SU-DHL-6 (cell line): Measurements from ENCODE around the gene DUSP2.

Experiments
- H2AFZ ChIP-seq: fragments of 200-600 bp; sonication (generic); 2 replicates; pipeline ENCODE4 v1.6.1; 2014; ENCODE audit warnings: low read depth, mild to moderate bottlenecking, moderate library complexity, mixed read lengths, antibody characterized with exemption, low read length; ENCODE audit not compliant: severe bottlenecking
- H3F3A ChIP-seq: fragments of 200-600 bp; shearing (Covaris generic); 2 replicates; pipeline ENCODE4 v1.6.0; 2016; ENCODE audit warnings: antibody characterized with exemption, mild to moderate bottlenecking; ENCODE audit not compliant: insufficient read depth
- H3K27ac ChIP-seq: fragments of 200-600 bp; sonication (generic); 2 replicates; pipeline ENCODE4 v1.5.1; 2016; ENCODE audit warnings: low read depth, mild to moderate bottlenecking, low read length, moderate library complexity, mixed read lengths
- H3K27me3 ChIP-seq: fragments of 200-600 bp; sonication (generic), shearing (Covaris generic); 2 replicates; pipeline ENCODE4 v1.6.0; 2014; ENCODE audit warnings: mild to moderate bottlenecking, low read length
- H3K36me3 ChIP-seq: fragments of 200-600 bp; sonication (generic); 2 replicates; pipeline ENCODE4 v1.6.1; 2014; ENCODE audit warnings: mild to moderate bottlenecking, low read length, mixed read lengths
- H3K4me2 ChIP-seq: fragments of 300-600, 200-600 bp; shearing (Covaris generic), sonication (generic); 2 replicates; pipeline ENCODE4 v1.6.0; 2014; ENCODE audit warnings: low read length, low read depth, mild to moderate bottlenecking; ENCODE audit not compliant: poor library complexity, severe bottlenecking
- H3K4me3 ChIP-seq: fragments of 200-600 bp; sonication (generic); 2 replicates; pipeline ENCODE4 v1.5.1; 2014; ENCODE audit warnings: antibody characterized with exemption, low read length, mild to moderate bottlenecking, mixed read lengths; ENCODE audit not compliant: insufficient read depth, poor library complexity, severe bottlenecking
- H3K79me2 ChIP-seq: fragments of 200-600 bp; sonication (generic); 2 replicates; pipeline ENCODE4 v1.6.1; 2014; ENCODE audit warnings: mild to moderate bottlenecking, low read length, moderate library complexity; ENCODE audit not compliant: insufficient read depth
- H3K9ac ChIP-seq: fragments of 200-600 bp; sonication (generic); 2 replicates; pipeline ENCODE4 v1.7.0; 2014; ENCODE audit warnings: mild to moderate bottlenecking, low read length
- H3K9me2 ChIP-seq: fragments of 200-600 bp; sonication (generic); replicated peaks from 2 replicates; pipeline ENCODE4 v1.6.1; 2014; ENCODE audit warnings: low read length; ENCODE audit not compliant: insufficient read depth
- H3K9me3 ChIP-seq: fragments of 200-600 bp; sonication (generic); 2 replicates; pipeline ENCODE4 v1.6.1; 2014; ENCODE audit warnings: low read length, mixed read lengths; ENCODE audit not compliant: insufficient read depth
- H4K20me1 ChIP-seq: fragments of 200-600 bp; sonication (generic); 2 replicates; pipeline ENCODE4 v1.6.1; 2014; ENCODE audit warnings: low read depth, mild to moderate bottlenecking, antibody characterized with exemption, low read length, moderate library complexity, mixed read lengths
- CTCF ChIP-seq: fragments of 200-600 bp; sonication (generic); IDR thresholded peaks from one replicate; pipeline ENCODE4 v1.5.1; 2017; ENCODE audit warnings: antibody characterized with exemption, mild to moderate bottlenecking, low read length, moderate library complexity; ENCODE audit not compliant: insufficient read depth, poor library complexity, severe bottlenecking
- EZH2phosphoT487 ChIP-seq: fragments of 200-600 bp; sonication (generic), shearing (Covaris generic); conservative IDR thresholded peaks from 2 replicates; pipeline ENCODE4 v1.6.1; 2018; ENCODE audit warnings: mild to moderate bottlenecking, antibody characterized with exemption, low read length, moderate library complexity, mixed read lengths

The DUSP2 gene

GRCh38 chr2:96124406-96125265, 20.6 kb downstream of the DUSP2 start:
- H3K9me2 ChIP-seq: no peaks in the 10 kb centered on the region
- H3K27me3 ChIP-seq: no peaks in the 10 kb centered on the region
- H3K9me3 ChIP-seq: no peaks in the 10 kb centered on the region
- no peak overlapping the region for H3K9ac ChIP-seq
- H3F3A ChIP-seq: no peaks in the 10 kb centered on the region
- H2AFZ ChIP-seq: no peak overlapping the region
- H3K79me2 ChIP-seq: no peaks in the 10 kb centered on the region
- H3K36me3 ChIP-seq: no peaks in the 10 kb centered on the region
- H3K4me3 ChIP-seq: no peak overlapping the region
- H3K27ac ChIP-seq: no peak overlapping the region
- H3K4me2 ChIP-seq: no peak overlapping the region
- TF ChIP-seq CTCF (no peak), EZH2phosphoT487 (no peak)
- no peaks in the 10 kb centered on the region for H4K20me1 ChIP-seq

GRCh38 chr2:96123936-96124335, 21.3 kb downstream of the DUSP2 start:
- H2AFZ ChIP-seq: no peak overlapping the region
- no peaks in the 10 kb centered on the region for H4K20me1 ChIP-seq
- no peaks in the 10 kb centered on the region for H3K27me3 ChIP-seq
- H3K4me3 ChIP-seq: no peak overlapping the region
- no peak overlapping the region for H3K4me2 ChIP-seq
- no peaks in the 10 kb centered on the region for H3K9me2 ChIP-seq
- no peaks in the 10 kb centered on the region for H3F3A ChIP-seq
- H3K36me3 ChIP-seq: no peaks in the 10 kb centered on the region
- no peak overlapping the region for H3K27ac ChIP-seq
- H3K9me3 ChIP-seq: no peaks in the 10 kb centered on the region
- no peak overlapping the region for H3K9ac ChIP-seq
- TF ChIP-seq CTCF: no peak
- no peak for TF ChIP-seq EZH2phosphoT487
- H3K79me2 ChIP-seq: no peaks in the 10 kb centered on the region

- no peaks in the 10 kb centered on the region for H3K27me3 ChIP-seq
Observed at GRCh38 chr2:96123290-96123689, 21.9 kb downstream of the DUSP2 start.

More at GRCh38 chr2:96123290-96123689, 21.9 kb downstream of the DUSP2 start:
- Histone ChIP-seq H3F3A (no peaks in the 10 kb centered on the region), H3K9me3 (no peaks in the 10 kb centered on the region), H2AFZ (no peak overlapping the region), H3K4me2 (no peak overlapping the region), H4K20me1 (no peaks in the 10 kb centered on the region), H3K4me3 (no peak overlapping the region), H3K27ac (no peak overlapping the region), H3K79me2 (no peaks in the 10 kb centered on the region), H3K36me3 (no peaks in the 10 kb centered on the region), H3K9me2 (no peaks in the 10 kb centered on the region), H3K9ac (no peak overlapping the region)
- no peak for TF ChIP-seq CTCF
